HG03565 (cell line): ENCODE results near the gene PEX6.
"Not testable (repeated sequence)": the region's sequence is repeated elsewhere in the genome, so short reads cannot be mapped to it uniquely, and the experiment has no call there.

Experiments
- ATAC-seq: cut with Tn5 transposase; IDR thresholded peaks from one replicate; pipeline ENCODE4 v1.9.1; 2021; ENCODE audit warnings: mild to moderate bottlenecking, moderate library complexity; ENCODE audit not compliant: unreplicated experiment

Gene PEX6

DNA sequence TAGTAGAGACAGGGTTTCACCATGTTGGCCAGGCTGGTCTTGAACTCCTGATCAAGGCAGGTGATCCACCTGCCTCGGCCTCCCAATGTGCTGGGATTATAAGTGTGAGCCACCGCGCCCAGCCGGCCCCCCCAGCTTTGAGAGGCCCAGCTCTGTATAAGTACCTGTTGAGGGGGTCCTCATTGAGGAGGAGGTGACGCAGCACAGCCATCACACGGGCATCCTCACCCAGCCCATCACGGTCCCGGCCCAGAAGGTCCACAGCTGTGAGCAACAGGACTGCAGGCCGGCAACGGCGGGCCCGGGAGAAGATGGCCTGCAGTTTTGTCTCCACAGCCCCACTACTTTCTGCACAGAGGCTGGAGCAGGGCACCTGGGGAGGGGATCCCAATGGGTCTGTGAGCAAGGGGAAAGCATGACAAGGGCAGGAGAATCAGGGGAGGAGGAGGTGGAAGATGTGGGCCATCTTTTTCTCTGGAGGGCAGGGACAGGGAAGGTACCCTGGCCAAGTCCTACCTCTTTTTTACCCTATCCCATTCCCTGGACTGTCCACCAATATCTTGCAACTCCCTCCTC, 10.8 kb downstream of the PEX6 start:
- ATAC-seq, result no peak

DNA sequence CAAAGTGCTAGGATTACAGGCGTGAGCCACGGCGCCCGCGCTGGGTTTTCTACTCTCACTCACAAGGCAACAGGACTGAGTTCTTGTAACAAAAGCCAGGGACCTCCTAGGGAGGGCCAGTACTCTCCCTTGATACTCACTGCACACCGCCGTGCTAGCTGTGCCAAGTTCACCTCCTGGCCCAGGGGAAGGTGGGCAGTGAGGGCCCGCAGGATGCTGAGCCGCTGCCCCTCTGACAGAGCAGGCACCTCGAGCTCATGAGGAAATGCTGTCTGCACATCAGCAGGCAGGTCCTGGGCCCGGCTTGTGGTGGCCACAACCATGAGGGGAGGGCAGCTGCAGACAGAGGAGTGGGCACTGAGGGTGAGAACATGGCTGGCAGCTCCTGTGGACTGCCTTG, 11.8 kb downstream of the PEX6 start:
- ATAC-seq, result no peak

DNA sequence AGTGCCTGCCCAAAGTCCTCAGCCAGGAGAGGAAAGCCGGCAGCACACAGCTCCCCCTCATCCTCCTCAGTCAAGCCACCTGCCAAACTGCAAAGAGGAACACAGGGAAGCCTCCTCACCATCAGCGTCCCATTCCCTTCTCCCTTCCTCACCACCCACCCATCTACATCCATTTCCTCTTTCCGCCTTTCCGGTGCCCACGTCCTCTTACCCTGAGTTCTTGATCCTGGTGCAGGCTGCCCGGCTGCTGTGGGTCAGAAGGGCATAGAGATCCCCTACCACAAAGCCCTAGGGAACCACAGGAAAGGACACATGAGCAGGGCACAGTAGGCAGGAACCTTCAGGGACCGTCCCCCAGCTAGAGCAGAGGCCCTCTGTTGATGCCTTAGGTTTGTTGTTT, 12.4 kb downstream of the PEX6 start:
- no peak for ATAC-seq

DNA sequence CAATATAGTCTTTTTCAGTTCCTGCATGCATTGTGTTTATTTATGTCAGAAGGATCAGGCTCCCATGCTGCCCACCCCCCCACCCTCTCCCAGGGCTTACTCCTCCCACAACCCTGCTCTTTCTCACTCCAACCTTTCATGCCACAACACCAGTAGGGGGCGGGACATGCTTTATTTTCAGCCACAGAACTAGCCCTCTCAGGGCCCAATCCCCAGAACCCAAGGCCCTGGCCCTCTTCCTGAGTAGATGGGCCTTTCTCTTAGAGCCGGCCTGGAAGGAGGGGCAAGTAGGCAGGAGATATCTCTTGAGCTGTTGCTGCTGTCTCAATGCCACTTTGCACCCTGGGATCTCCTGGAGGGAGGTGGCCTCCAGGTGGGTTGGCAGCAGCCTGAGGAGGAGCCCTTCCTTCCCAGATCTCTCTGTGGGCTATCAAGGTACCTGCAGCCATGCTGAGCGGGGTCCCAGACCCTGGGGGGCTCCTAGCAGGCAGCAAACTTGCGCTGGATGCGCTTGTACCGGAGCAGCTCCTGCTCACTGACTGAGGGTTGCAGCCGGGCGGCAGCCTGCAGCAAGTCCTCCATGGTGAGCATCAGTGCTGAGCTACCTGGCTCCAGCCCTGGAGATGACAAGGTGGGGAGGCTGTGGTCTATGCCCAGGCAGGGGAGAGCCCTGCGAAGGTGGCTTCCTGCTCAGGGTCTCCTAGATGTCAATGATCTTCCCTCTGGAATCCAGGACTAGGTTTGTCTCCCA, 15.0 kb downstream of the PEX6 start:
- no peak for ATAC-seq

DNA sequence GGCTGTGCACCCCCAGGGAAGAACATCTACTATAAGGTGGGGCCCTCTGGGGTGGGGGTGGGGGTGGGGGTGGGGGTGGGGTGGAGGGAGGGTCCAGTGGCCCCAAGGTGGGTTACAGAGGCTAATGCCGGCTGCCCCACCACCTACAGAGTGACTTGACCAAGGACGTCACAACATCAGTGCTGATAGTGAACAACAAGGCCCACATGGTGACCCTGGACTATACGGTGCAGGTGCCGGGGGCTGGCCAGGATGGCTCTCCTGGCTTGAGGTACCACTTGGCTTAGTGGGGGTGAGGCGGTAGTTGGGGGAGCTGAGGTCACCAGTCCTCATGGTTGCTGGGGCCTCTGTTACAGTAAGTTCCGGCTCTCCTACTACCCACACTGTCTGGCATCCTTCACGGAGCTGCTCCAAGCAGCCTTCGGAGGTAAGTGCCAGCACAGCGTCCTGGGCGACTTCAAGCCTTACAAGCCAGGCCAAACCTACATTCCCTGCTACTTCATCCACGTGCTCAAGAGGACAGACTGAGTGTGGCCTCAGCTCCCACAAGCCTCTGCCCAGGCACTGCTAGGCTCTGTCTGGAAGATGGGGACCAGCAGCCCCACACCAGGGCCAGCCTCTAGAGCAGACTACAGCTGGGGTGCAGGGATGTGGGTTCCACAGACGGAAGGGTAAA, 15.7 kb downstream of the PEX6 start:
- ATAC-seq, result no peak

DNA sequence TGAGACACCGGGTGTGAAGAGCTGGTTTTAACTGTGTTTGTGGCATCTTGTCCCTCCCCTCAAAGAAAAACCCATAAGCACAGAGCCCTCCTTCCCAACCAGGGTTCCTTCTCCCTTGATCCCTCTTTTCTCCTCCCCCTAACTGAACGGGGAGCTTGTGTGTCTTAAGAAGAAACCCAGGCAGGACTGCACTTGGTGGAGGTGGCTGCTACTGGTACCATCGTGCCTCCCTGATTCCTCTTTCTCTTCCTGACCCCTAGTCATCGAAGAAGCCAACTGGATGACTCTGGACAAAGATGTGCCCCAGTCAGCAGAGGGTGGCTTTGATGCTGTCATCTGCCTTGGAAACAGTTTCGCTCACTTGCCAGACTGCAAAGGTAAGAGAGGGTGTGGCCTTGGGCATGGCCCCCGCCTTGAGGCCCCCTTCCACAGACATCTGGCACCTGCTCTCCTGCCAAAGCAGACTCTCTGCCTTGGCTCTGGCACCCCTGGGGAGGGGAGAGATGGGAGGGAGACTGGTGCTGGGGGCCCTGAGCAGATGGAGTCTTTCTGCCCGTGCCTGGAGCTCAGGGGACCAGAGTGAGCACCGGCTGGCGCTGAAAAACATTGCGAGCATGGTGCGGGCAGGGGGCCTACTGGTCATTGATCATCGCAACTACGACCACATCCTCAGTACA, 16.3 kb downstream of the PEX6 start:
- no peak for ATAC-seq

DNA sequence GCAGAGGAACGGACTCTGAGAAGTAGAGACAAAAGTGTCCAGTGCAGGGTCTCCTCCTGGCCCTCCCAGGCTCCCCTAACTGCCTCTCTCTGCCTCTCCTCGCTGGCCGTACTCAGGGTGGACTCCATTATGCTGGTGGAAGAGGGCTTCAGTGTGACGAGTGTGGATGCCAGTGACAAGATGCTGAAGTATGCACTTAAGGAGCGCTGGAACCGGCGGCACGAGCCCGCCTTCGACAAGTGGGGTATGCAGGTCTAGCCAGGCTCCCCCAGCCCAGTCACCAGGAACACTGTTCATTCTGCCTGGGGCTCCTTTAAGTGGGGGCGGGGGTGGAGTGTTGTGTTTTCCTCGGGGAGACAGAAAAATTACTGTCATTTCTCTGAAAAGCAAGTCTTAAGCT, 16.9 kb downstream of the PEX6 start:
- ATAC-seq, result no peak

DNA sequence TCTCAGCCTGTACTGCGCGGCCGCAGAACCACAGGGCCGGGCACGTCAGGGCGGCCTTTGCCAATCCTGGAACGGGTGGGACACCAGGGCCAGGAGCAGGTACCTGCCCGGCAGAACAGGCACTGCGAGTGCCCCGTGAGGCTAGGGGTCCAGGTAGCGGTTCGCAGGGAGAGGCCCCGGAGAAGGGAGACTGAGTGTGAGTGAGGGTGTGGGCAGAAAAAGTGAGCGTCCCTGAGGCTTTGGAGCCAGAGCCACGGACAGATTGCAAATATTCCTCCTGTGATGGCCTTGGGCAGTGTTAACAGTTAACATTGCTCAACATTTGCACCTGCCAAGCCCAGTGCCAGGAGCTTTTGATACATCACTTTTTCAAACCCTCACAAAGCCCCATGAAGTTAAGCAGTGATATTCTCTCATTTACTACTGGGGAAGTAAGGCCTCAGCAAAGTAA, 17.9 kb downstream of the PEX6 start:
- no peak for ATAC-seq

DNA sequence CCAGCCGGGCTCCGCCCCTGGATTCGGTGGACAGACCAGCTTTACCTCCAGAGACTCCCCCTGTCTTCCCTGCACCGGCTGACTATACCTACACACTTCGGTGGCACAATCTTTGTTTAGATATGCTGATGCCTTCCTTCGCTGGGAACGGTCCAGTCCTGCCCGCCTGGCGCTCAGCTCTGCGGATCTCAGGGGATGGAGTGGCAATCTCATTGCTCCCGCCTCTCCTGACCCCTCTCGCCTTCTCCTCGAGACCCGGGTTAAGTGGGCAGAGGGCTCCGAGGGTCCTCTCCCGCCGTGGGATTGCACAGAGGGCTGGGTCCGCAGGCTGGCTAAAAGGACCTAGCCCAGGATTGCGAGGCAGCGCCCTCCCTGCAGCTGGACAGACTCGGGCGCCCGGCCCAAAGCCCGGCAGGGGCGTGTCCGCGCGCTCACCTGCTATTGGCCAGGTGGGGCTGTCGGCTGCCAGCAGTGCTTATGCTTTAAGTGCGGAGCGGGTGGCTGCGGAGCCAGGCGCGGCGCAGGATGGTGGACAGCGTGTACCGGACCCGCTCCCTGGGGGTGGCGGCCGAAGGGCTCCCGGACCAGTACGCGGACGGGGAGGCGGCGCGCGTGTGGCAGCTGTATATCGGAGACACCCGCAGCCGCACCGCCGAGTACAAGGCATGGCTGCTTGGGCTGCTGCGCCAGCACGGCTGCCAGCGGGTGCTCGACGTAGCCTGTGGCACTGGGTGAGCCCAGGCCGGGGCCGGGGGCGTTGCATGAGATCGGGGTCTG, 18.6 kb downstream of the PEX6 start, which contains the start of gene GNMT:
TSS of gene GNMT (plus strand) at position 512 of the 777 bp plus-strand sequence. CDS start at position 526, 14 bp downstream.
- no peak for ATAC-seq

DNA sequence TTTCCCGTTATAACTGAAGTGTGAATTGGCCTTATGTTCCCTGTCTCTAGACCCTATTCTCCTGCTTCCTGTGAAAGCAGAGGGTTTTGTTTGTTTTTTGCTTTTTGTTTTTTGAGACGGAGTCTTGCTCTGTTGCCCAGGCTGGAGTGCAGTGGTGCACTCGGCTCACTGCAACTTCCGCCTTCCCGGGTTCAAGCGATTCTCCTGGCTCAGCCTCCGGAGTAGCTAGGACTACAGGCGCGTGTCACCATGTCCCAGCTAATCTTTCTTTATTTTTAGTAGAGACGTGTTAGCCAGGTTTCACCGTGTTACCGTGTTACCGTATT, 19.1 kb downstream of the PEX6 start:
- no peak for ATAC-seq

DNA sequence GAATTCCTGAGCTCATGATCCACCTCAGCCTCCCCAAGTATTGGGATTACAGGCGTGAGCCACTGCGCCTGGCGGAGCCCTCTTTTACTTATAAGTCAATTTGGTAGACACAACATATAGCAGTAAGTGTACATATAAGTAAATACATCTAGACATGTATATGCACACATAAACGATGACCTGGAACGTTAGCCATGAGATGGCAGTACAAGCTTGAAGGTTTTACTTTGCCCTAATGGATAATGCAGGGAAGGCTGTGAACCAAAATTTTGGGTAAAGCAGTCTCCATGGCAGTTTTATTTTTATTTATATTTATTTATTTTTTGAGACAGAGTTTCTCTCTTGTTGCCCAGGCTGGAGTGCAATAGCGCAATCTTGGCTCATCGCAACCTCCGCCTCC, 20.9 kb downstream of the PEX6 start:
- no peak for ATAC-seq

DNA sequence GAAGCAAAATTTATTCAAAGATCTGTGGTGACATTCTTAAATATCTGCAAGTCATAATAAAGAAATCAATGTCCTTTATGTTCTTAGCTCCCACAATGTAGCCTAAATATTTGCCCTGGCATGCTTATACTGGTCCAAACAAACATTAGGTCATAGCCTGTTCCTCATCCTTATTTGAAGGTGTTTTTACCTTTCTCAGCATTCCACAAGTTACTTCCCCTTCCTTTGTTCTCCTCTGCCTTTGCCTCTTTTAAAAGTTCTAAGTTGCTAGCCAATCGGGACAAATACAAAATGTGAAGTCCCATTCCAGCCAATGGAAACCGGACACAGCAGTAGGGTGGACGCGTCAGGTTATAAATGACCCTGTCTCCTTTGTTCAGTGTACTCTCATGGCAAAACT, 24.6 kb downstream of the PEX6 start:
- not testable (repeated sequence) for ATAC-seq

DNA sequence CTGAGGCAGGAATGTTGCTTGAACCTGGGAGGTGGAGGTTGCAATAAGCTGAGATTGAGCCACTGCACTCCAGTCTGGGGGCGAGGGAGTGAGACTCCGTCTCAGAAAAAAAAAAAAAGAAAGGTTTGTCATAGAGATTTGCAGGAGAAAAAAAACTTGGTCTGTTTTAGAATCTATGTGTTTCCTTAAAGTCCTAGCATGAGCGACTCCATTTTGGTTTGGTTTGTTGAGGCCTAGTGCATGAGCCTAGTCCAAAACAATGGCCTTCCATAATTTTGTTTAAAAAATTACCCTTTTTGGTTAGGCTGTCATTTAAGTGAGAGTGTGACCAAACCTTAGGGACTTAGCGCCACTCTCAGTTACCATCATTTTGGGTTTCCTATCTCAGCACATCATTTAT, 26.6 kb downstream of the PEX6 start:
- ATAC-seq, result no peak

DNA sequence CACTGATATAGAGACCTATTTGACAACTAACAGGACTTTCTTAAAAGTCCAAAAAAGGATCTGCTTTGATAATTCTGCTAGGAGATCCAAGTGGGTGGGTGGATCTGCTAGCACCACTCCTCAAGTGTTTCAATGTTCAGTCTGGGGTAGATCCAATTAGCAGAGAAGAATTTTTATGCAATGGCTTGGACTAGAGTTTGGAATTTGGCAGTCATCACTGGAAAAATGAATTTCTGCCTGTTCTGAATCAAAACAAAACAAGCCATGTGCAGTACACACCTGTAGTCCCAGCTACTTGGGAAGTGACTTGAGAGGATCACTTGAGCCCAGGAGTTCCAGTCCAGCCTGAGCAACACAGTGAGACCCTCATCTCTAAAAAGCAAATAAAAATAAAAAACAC, 31.0 kb downstream of the PEX6 start:
- no peak for ATAC-seq

DNA sequence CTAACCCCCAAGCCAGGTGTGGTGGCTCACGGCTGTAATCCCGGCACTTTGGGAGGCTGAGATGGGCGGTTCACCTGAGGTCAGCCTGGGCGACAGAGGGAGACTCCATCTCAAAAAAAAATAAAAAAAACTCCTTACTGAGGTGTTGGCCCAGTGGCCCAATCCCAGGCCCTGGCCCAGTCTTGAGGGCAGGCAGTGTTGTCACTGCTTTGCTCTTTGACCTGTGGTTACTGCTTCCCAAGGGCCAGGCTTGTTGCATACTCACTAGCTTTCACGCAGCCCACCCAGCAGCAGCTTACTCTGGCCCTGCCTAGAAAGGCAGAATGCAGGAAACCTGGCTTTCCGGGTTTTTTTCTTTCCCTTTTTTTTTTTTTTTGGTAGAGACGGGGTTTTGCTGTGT, 36.5 kb downstream of the PEX6 start:
- no peak for ATAC-seq

DNA sequence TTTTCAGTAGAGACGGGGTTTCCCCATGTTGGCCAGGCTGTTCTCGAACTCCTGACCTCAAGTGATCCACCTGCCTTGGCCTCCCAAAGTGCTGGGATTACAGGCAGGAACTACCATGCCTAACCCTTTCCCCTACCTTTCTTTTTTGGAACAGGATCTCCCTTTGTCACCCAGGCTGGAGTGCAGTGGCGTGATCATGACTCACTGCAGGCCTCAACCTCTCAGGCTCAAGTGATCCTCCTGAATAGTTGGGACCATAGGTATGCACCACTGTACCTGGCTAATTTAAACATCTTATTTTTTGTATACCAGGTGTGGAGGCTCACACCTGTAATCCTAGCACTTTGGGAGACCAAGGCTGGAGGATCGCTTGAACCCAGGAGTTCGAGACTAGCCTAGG, 37.6 kb downstream of the PEX6 start:
- not testable (repeated sequence) for ATAC-seq

DNA sequence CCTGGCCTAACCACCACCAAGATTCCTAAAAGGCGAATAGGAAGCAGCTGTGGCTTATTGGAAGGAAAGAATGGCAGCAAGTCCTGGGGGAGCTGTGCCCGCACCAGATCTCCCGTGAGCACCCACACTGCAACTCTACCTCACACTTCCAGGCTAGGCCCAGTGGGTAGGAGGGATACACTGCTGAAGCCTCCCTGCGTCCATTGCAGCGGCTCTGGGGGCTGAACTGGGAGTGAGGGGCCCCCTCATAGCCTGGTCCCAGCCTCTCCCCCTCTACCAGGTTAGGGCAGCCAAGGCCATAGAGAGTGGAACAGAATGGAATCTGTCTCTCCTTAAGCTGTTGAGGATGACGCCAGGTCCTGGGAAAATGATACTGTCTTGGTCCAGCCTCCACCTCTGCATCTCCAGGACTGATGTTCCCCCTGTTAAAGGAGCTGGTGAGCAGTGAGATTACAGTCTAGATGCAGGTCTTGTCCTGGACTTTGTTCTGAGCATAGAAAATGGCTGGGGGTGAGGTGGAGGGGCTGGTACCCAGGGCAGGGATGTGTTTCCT, 38.4 kb downstream of the PEX6 start:
- ATAC-seq, result no peak

DNA sequence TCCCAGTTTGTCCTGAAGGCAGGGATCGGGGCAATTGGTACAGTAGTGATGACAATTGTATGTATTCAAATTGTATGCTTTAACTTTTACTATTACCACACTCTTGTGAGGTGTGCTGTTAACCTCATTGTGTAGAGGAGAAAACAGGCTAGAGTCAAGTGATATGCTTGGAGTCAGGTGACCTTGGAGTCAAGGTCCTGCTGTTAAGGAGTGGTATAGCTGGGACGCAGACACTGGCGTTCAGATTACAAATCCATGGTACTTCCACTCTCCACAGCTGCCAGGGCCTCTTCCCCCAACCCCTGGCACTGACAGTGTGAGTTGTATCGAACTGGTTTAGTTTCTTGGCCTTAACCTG, 39.2 kb downstream of the PEX6 start:
- ATAC-seq, result no peak

DNA sequence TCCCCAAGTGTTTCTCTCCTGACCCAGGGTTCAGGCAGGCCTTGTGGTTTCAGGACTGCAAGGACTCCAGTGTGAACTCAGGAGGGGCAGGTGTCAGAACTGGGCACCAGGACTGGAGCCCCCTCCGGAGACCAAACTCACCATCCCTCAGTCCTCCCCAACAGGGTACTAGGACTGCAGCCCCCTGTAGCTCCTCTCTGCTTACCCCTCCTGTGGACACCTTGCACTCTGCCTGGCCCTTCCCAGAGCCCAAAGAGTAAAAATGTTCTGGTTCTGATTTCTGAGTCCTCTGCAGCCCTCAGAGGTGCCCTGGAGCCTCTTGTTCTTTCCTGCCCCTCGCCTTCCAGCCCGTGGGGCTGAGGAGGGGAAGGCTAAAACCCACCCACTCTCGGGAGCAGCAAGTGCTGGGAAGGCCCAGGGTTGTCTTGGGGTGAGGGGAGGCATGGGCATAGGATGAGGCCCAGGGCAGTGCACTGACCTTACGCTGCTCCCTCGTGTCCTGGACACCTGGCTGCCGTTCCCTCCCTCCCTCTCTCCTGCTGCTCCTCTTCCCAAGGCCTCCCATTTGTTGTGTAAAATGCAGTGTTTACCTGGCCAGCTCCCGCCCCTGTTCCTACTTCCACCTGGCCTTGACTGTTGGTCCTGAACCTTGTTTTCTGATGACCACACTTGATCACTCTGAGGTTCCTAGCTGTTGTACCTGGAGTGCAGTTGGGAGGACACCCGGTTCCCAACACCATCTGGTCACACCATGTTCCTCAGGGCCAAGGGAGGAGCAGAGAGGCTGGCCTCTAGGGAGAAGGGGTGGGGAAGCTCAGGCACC, 39.8 kb downstream of the PEX6 start:
- no peak for ATAC-seq

DNA sequence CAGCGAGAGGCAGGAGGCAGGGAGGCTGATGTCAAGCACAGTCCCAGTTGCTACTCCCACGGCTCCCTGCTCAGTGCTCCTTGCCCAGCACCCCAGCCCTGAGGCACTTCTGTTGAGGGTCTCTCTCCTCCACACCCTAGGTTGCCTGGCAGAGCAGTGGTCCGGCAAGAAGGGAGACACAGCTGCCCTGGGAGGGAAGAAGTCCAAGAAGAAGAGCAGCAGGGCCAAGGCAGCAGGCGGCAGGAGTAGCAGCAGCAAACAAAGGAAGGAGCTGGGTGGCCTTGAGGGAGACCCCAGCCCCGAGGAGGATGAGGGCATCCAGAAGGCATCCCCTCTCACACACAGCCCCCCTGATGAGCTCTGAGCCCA, 40.6 kb downstream of the PEX6 start:
- no peak for ATAC-seq
